ENCODE data around the gene RYR1. TPM values are rescaled to one million over a fixed set of nuclear protein-coding genes. Genes with fewer than 3 reads are reported as not detected.
"Not testable (repeated sequence)": the region's sequence is repeated elsewhere in the genome, so short reads cannot be mapped to it uniquely, and the experiment has no call there.

The RYR1 gene
- total RNA-seq, 4 donors from 2014 or later, result 0.82 to 1.6 (median 1.5) TPM

GRCh38 chr19:38490861-38491260, 57.4 kb downstream of the RYR1 start:
- Histone ChIP-seq H3K27me3 (peaks cover 12% of the 10 kb centered on the region), H3K4me3 (no peak overlapping the region), H3K9me3 (peaks cover 0 to 18% (median 0%) of the 10 kb centered on the region in 3 donors), H3K36me3 (no peaks in the 10 kb centered on the region), H3K4me1 (no peaks in the 10 kb centered on the region), H3K27ac (no peak overlapping the region)
- ATAC-seq, result no peak
- TF ChIP-seq POLR2A (IDR thresholded peaks at IDR 0.05), result no peak
- no peak for TF ChIP-seq POLR2AphosphoS5 (IDR thresholded peaks at IDR 0.05)
- TF ChIP-seq EP300 (IDR thresholded peaks at IDR 0.05), result no peak
- no peak for TF ChIP-seq CTCF (IDR thresholded peaks at IDR 0.05)
- WGBS, 2 donors (ENCODE audit: low coverage in 1 of 2), result 95 to 100% methylated on average over 1 to 2 of the region's 2 CpGs

GRCh38 chr19:38492181-38492813, 58.8 kb downstream of the RYR1 start:
- peaks cover 12% of the 10 kb centered on the region for H3K27me3 ChIP-seq
- no peaks in the 10 kb centered on the region for H3K4me1 ChIP-seq
- peaks cover 0 to 18% (median 0%) of the 10 kb centered on the region in 3 donors for H3K9me3 ChIP-seq
- H3K4me3 ChIP-seq, result no peak overlapping the region
- H3K36me3 ChIP-seq, result no peaks in the 10 kb centered on the region
- TF ChIP-seq POLR2A (IDR thresholded peaks at IDR 0.05) (no peak), POLR2AphosphoS5 (IDR thresholded peaks at IDR 0.05) (no peak), EP300 (IDR thresholded peaks at IDR 0.05) (no peak), CTCF (IDR thresholded peaks at IDR 0.05) (no peak)
- WGBS, 2 donors (ENCODE audit: low coverage in 1 of 2), result 61 to 71% methylated on average over 6 of the region's 9 CpGs
- H3K27ac ChIP-seq, result no peak overlapping the region
- ATAC-seq, result no peak

GRCh38 chr19:38494379-38494778, 60.9 kb downstream of the RYR1 start:
- peaks cover 10% of the 10 kb centered on the region for H3K27me3 ChIP-seq
- TF ChIP-seq POLR2A (IDR thresholded peaks at IDR 0.05), result no peak
- no peak for TF ChIP-seq EP300 (IDR thresholded peaks at IDR 0.05)
- no peak for TF ChIP-seq POLR2AphosphoS5 (IDR thresholded peaks at IDR 0.05)
- no peak for TF ChIP-seq CTCF (IDR thresholded peaks at IDR 0.05)
- no peaks in the 10 kb centered on the region for H3K4me1 ChIP-seq
- no peaks in the 10 kb centered on the region for H3K36me3 ChIP-seq
- 84 to 86% methylated on average over 3 to 4 of the region's 21 CpGs for WGBS, 2 donors (ENCODE audit: low coverage in 1 of 2)
- peaks cover 0 to 18% (median 0%) of the 10 kb centered on the region in 3 donors for H3K9me3 ChIP-seq
- ATAC-seq, result no peak
- H3K27ac ChIP-seq, result no peak overlapping the region
- no peak overlapping the region for H3K4me3 ChIP-seq

- ATAC-seq, H3K4me3 ChIP-seq, H3K4me1 ChIP-seq, H3K36me3 ChIP-seq, H3K27ac ChIP-seq: not testable (repeated sequence)
- H3K27me3 ChIP-seq, result peaks cover 15% of the 10 kb centered on the region
- H3K9me3 ChIP-seq, result peaks cover 0 to 12% (median 0%) of the 10 kb centered on the region in 3 donors
- 100% methylated on average over 1 of the region's 2 CpGs for WGBS, 2 donors (ENCODE audit: low coverage in 1 of 2)
Observed at GRCh38 chr19:38495375-38495774, 61.9 kb downstream of the RYR1 start.

- no peak for ATAC-seq
- no peak overlapping the region for H3K27ac ChIP-seq
- no peaks in the 10 kb centered on the region for H3K4me1 ChIP-seq
- peaks cover 18% of the 10 kb centered on the region for H3K27me3 ChIP-seq
- no peak overlapping the region for H3K4me3 ChIP-seq
- TF ChIP-seq POLR2A (IDR thresholded peaks at IDR 0.05) (no peak), POLR2AphosphoS5 (IDR thresholded peaks at IDR 0.05) (no peak), EP300 (IDR thresholded peaks at IDR 0.05) (no peak)
- no peaks in the 10 kb centered on the region for H3K36me3 ChIP-seq
- 40% methylated on average over 1 of the region's 17 CpGs; no CpG with 5 or more reads in 1 of the 2 donors for WGBS, 2 donors (ENCODE audit: low coverage in 1 of 2)
- H3K9me3 ChIP-seq, result peaks cover 0 to 6% (median 0%) of the 10 kb centered on the region in 3 donors
Observed at GRCh38 chr19:38496116-38496515, 62.6 kb downstream of the RYR1 start.

Data from gastroesophageal sphincter (tissue), 4 donors.